NOMO-1 (cell line): ENCODE measurements around the gene KLK4.

Experiments
- DNase-seq, 2 experiments: peaks; one replicate each; lab custom pipeline; 2025; ENCODE audit not compliant: unreplicated experiment in 2 of 2; lab: John Stamatoyannopoulos, UW

KLK4 gene

GRCh38 chr19:50911206-50912101 lies at the start of gene KLK4:
Gene KLK4, minus strand, starts transcription at chr19:50911395. Its CDS starts 657 bp downstream, at chr19:50910738.
- DNase-seq: no peak

GRCh38 chr19:50959731-50960500 lies 48.7 kb upstream of the KLK4 start:
- no peak for DNase-seq

GRCh38 chr19:50957587-50957986 lies 46.4 kb upstream of the KLK4 start:
- DNase-seq: no peak

- DNase-seq: no peak
These were observed 41.7 kb upstream of the KLK4 start, which contains the start of gene KLK5 for GRCh38 chr19:50952910-50953309. Gene KLK5, minus strand, starts transcription at chr19:50953038. Its CDS starts 381 bp downstream, at chr19:50952657.

- no peak for DNase-seq
These were observed 38.7 kb upstream of the KLK4 start for GRCh38 chr19:50949861-50950260.

- DNase-seq: no peak
These were observed 35.9 kb upstream of the KLK4 start for GRCh38 chr19:50947123-50947522.

GRCh38 chr19:50944795-50945194 lies 33.6 kb upstream of the KLK4 start:
- no peak for DNase-seq

- no peak for DNase-seq
These were observed 32.1 kb upstream of the KLK4 start for GRCh38 chr19:50943074-50943828.

- peak; percentile 7 to 13 for DNase-seq
These were observed 28.4 kb upstream of the KLK4 start for GRCh38 chr19:50939596-50939995.

- DNase-seq: no peak
These were observed 22.4 kb upstream of the KLK4 start for GRCh38 chr19:50933640-50934039.

GRCh38 chr19:50932690-50933083 lies 21.5 kb upstream of the KLK4 start:
- no peak for DNase-seq

- DNase-seq: no peak
These were observed 21.0 kb upstream of the KLK4 start for GRCh38 chr19:50932018-50932689.

- DNase-seq: no peak
These were observed 19.8 kb upstream of the KLK4 start for GRCh38 chr19:50931023-50931422.

GRCh38 chr19:50928831-50929230 lies 17.6 kb upstream of the KLK4 start:
- DNase-seq: no peak

GRCh38 chr19:50926144-50926543 lies 14.9 kb upstream of the KLK4 start:
- no peak for DNase-seq

- no peak for DNase-seq
These were observed 14.5 kb upstream of the KLK4 start for GRCh38 chr19:50925734-50926133.

- DNase-seq: no peak
These were observed 13.4 kb upstream of the KLK4 start for GRCh38 chr19:50924586-50924985.

- DNase-seq: peak; percentile 77 to 83
These were observed 11.2 kb upstream of the KLK4 start for GRCh38 chr19:50922317-50922853.

- DNase-seq: no peak
These were observed 10.5 kb upstream of the KLK4 start for GRCh38 chr19:50921426-50922316.
